GM19043 (cell line): ENCODE results near the gene NUP210.

ENCODE experiments used
- ATAC-seq: cut with Tn5 transposase; IDR thresholded peaks from one replicate; pipeline ENCODE4 v1.9.1; 2021; ENCODE audit warnings: low read depth; ENCODE audit not compliant: unreplicated experiment

The NUP210 gene

GRCh38 chr3:13299531-13300155, 120.5 kb downstream of the NUP210 start:
- ATAC-seq, result no peak

- no peak for ATAC-seq
Measured at GRCh38 chr3:13296662-13297061, 123.5 kb downstream of the NUP210 start.

- no peak for ATAC-seq
Measured at GRCh38 chr3:13294442-13295351, 125.4 kb downstream of the NUP210 start.

DNA sequence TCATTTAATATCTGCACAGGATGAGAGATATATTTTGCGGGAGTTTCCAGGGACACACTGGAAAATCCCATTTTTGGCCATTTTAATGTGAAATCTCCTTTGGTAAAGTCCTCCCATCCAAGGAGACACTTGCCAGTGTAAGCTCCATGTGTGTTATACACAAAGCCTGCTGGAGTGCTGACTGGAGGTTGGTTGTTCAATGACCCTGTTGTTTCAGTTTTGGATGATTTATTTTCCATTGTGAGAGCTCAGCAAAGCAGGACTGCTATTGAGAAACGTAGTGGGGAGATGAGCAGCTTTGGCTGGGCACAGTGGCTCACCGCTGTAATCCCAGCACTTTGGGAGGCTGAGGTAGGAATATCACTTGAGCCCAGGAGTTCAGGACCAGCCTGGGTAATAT, 127.7 kb downstream of the NUP210 start:
- ATAC-seq, result no peak

DNA sequence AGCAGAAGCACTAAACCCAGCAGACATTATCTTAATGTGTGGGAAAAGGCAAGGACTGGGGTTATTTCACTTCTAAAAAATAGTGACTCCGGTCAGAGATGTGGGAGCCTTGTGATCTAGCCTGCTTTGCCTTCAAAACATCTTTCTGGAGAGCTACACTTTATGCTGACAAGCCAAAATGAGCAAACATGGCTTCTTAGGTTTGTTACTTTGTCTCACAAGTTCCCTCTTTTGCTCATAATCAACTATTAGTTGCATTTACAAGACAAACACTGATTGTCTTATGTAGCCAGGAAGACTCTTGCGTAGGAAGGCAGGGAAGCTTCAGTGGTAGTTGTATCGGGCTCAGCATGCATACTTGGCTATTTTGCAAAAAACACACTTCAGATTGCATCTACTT, 129.2 kb downstream of the NUP210 start:
- no peak for ATAC-seq

DNA sequence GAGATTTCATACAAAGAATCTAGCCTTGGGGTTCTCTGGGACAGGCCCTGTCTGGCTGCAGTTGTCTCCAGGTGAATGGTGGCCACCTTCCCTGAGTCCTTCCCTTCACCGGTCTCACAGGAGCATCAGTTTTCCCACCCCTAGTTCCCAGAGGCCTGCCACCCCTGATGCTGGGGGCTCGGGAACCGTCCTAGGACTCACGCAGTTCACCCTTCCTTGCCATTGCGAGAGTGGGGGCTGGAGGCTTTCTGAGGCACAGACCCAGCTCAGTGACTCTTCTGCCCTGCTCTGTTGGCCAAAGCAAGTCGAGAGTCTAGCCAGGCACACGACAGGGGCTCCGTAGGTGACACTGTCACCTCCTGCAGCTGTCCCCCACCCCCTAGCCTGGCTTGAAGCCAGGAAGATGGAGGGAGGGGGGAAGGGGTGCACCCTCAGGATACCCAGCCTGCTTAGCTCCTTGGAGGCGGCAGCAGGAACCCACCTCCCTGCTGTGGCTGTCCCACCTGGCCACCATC, 130.3 kb downstream of the NUP210 start:
- ATAC-seq, result no peak

GRCh38 chr3:13288732-13289718, 131.1 kb downstream of the NUP210 start:
- ATAC-seq, result no peak

DNA sequence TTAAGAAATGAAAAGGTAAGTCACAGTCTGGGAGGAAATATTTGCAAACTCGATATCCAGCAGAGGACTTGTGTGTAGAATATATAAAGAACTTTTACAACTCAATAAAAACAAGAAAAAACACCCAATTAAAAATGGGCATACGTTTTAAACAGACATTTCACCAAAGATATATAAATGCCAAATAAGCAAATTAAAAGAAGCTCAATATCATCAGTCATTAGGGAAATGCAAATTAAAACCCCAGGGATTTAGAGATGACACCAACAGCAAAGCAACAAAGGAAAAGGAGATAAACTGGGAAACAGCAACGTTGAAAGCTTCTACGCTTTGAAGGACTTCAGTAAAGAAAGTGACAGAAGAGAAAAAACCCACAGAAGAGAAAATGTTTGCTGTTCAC, 132.3 kb downstream of the NUP210 start:
- ATAC-seq, result no peak

DNA sequence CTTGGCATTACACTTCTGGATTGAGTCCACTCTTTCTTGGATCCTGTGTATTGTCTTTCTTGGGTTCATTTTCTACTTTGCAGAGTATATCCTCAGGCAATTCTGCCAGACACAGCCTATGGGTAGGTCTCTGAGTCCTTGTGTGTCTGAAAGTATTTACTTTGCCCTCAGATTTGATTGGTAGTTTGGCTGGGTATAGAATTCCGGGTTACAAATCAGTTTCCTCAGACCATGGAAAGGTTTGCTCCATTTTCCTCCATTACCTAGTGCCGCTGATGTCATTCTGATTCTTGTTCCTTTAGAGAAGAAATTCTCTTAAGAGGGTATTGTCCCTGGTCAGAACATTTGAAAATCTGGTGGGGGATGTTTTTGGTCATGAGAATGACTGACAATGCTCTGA, 133.2 kb downstream of the NUP210 start:
- no peak for ATAC-seq

DNA sequence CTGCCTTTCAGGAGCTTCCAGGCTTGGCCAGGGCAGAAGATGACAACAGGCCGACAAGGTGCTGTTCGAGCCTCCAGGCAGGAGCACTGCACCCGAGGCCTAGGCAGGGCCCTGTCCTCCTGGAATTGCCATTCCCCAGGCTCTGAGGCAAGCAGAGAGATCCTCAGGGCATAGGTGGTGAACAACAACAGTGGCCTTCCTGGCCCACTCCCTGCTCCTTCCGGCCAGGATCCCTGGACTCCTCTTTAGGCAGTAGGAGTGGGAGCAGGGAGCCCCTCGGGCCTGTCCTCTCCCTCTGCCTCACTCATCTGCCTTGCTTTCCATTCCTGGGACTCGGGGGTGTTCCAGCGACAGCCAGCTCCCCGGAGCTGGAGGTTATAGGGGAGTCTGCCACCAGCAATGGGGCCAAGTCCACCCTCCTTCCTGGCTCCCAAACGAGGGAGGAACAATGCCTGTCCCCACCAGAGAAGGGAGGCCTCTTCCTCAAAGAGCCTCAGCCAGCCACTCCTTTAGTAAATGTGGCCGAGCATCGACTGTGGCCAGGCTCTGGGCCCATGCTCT, 135.0 kb downstream of the NUP210 start:
- ATAC-seq, result no peak

DNA sequence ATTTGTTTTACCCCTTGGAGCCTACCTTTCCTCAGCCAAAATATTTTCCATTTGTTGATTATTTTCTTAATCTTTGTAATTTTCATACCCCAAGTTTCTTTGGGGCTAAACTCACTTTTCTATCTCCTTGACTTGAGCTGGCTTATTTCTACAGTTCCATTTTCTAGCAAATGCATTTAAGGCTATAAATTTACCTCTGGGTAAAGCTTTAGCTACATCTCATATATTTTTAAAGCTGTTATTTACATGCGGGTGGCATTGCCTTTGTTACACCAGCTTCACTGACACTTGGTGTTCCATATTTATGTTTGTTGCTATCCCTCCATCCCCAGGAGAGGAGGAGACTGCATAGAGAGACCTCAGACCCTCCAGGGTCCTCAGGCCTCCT, 136.3 kb downstream of the NUP210 start:
- no peak for ATAC-seq

GRCh38 chr3:13282986-13283876, 136.9 kb downstream of the NUP210 start:
- ATAC-seq, result no peak

GRCh38 chr3:13282358-13282985, 137.7 kb downstream of the NUP210 start:
- no peak for ATAC-seq

DNA sequence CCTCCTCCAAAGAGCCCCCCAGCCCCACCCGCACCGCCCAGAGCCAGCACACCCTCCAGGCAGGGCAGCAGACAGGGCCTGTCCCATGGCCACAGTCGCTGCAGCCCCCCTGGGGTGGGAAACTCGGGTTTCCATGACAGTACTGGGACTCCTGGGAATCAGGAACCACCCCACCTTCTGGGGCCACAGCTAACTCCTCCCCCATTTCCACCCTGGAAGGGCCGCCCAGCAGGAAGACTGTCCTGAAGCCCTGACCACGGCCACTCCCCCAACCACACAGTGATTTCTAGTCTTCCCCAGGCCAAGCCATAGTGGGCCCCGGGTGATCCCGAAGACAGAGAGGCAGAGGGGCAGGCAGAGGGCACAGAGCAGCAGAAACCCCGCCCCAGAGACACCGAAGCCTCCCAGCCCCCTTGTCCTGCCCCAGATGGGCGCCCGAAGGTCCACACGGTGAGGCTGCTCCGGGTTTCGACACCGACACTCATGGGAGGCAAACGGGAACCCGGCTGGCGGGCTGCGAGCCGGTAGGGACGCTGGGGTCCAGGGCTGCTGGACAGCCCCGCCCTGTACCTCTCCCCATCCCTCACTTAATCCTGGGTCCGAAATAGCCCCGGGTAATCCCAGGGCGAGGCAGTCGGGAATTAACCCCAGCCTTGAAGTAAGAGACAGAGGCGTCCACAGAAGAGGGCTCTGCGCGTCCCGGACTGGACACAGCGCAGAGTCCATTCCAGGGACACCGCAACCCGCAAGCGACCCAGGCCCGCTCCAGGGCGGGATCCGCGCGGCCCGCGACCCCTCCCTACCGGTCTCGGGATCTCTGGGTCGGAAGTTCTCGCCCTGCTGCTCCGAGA, 138.4 kb downstream of the NUP210 start:
- no peak for ATAC-seq

- no peak for ATAC-seq
Measured at GRCh38 chr3:13280811-13281506, 139.2 kb downstream of the NUP210 start.

- no peak for ATAC-seq
Measured at GRCh38 chr3:13280122-13280790, 139.9 kb downstream of the NUP210 start.

DNA sequence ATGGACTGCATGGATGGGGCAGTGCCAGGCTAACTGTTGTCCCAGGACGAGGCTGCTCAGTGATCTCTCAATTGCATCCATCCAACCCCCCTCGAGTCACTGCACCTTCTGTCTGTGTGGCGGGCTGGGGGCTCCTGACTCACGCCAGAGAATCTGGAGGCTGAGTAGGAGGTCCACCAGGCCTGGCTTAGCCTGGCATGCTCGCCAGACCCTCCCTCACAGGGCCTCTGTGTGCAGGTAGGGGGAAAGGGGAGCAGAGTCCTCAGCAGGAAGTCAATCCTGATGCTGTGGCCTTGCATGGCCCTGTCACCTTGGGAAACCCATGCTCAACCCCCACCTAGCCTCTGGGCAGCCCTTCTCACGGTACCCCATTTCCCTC, 140.6 kb downstream of the NUP210 start:
- no peak for ATAC-seq
